COR-L47 (cell line): ENCODE data around the gene IER5L.

Experiments
- DNase-seq: peaks from one replicate; lab custom pipeline; 2025; lab: John Stamatoyannopoulos, UW

Gene IER5L

DNA sequence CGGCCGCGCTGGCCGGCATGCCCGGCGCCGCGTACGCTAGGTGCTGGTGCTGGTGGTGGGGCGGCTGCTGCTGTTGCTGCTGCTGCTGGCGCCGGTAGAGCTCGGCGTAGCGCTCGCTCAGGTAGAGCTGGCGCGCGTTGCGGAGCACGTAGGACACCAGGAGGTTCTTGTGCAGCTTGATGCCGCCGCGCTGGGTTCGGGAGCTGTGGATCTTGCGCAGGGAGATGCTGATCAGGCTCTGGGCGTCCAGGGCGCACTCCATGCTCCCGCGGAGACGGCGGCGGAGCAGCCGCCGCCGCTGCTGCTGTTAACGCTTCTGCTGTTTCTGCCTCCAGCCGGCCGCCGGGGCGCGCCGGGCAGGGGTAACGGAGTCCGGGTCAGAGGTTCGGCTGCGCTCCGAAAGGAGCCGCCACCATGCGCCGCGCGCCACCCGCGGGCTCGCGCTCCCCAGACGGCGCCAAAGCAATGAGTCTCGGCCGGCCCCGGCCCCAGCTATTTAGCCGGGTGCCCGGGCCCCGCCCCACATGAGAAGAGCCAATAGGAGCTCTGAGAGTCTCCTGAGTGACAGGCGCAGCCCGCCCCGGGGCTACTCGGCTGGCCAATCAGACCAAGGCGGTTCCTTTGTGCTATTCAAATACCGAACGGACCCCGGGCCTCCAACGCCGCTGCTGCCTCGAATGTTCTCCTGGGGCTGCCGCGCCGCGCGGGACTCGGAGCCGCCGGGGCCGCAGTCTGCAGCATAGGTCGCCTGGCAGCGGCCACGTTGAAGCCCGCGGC lies at the start of gene IER5L:
Gene IER5L, minus strand, starts transcription at position 471 of the 777 bp plus-strand sequence. Its CDS starts 209 bp downstream, at position 262.
- peak; percentile 94 for DNase-seq

GRCh38 chr9:129227843-129228189 lies 49.8 kb upstream of the IER5L start:
- no peak for DNase-seq

DNA sequence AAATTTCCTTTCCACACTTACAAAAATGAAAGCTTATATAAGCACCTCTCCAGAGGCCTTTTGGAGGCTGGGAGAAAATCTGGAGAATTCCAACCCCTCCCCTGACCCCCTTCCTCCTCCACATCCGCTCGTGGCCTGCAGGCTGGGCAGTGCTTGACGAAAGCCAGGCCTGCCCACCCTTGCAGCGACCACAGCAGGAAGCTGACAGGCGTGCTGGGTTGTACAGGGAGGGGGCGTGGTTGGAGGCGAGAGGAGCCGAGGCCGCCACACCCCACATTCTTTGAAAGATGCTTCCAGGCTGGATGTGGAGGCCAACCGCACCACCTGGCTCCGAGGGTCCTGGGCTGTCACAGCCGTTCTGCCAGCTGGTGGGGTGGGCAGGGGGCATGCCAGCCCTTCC lies 47.8 kb upstream of the IER5L start:
- DNase-seq: no peak

GRCh38 chr9:129225490-129225778 lies 47.4 kb upstream of the IER5L start:
- DNase-seq: no peak

- DNase-seq: no peak
Measured at GRCh38 chr9:129224618-129225489, 46.8 kb upstream of the IER5L start.

- DNase-seq: no peak
Measured at GRCh38 chr9:129223551-129224208, 45.6 kb upstream of the IER5L start.

DNA sequence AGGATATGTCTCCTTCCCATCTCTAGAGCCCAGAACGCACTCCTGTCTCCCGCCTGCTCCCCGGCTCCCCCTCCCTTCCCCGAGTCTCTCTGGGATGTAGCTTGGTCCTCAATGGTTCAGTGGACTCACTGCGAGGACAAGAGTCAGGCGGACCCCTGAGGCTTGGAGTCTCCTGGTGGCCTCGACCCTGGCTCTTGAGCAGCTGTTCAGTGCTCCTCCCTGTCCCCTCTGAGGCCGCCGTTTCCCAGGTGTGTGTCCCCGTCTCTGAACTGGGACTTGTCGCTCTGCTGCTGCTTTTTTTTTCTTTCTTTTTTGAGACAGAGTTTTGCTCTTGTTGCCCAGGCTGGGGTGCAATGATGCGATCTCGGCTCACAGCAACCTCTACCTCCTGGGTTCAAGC lies 44.8 kb upstream of the IER5L start:
- DNase-seq: no peak

DNA sequence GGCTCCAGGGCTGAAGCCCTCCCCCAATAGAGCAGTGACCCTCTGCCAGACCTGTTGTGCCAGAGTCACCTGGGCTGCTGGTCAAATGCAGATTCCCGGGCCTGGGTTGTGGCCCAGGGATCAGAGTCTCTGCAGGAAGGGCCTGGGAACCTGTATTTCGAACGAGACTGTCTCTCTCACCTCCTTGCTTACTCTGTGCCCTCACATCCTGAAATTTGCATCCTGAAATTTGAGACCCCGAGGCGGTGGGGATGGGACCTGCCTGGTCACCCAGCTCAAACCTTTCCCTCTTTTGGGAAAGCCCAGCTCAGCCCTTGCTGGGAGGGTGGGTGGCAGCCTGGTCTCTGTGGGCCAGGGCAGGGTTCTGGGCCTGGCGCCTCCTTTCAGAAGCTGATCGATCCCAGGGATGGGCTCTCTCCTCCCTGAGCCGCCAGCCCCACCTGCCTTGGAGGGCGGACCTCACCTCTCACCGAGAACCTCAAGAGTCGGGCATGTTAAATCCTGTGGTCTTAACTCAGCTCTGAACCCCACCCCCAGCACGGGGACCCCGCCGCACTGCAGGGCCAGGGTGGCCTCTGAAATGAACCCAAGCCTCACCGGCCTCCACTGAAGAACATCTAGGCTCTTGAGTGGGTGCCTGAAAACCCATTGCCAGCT lies 44.0 kb upstream of the IER5L start:
- DNase-seq: no peak

DNA sequence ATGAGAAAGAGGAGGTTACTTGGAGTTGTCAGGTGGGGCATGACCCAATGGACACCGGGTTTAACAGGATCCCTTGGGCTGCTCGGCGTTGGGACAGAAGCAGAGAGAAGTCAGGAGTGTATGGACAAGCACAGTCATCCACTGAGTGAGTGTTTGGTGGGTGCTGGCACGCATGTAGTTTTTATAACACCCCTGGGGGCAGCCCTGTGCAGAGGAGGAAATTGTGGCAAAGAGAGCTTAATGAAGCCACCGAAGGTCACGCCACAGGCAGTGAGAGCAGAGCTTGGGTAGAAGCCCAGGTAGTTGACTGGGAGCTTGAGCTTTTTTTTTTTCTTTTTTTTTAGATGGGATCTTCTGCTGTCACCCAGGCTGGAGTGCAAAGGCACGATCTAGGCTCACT lies 43.2 kb upstream of the IER5L start:
- no peak for DNase-seq

DNA sequence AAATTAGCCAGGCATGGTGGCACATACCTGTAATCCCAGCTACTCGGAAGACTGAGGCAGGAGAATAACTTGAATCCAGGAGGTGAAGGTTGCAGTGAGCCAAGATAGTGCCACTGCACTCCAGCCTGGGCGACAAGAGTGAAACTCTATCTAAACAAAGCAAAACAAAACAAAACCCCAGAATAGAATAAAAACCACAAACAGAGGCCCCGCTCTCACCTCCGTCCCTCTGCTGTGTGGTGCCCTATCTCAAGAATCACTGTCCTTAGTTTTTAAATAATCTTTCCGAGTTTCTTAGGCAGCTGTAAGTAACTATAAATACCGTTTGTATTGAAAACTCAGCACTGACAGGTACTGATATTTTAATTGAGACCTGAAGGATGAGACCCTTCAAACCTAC lies 42.7 kb upstream of the IER5L start:
- DNase-seq: no peak

DNA sequence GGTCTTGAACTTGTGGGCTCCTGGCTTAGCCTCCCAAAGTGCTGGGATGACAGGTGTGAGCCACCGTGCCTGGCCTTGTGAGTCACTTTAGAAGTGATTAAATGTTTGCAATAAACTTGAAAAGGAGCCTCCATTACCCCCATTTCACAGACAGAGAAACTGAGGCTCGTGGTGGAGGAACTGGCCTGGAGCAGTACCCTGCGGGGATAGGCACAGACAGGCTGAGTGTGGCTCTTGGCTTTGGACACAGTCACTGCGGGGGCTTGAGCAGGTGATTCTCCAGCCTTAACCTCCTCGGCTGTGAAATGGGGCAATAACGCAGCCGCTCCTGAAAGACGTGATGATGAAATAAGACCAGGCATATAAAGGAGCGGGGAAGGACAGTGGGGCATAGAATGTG lies 40.9 kb upstream of the IER5L start:
- no peak for DNase-seq

DNA sequence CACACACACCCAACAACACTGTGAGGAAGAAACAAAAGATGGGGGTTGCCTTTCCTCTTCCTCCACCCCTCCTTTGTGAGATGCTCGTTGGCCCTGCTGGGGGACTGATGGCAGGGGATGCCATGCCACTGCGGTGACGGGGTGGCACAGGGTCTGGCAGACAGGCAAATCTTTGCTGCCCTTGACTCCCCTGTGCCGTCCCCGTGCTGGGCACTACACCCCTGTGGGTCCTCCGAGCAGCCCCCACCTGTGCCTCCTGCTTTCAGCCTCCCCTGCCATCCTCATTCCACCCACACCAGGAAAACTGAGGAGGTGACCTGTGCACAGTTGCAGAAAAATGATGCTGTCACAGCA lies 40.2 kb upstream of the IER5L start:
- no peak for DNase-seq

DNA sequence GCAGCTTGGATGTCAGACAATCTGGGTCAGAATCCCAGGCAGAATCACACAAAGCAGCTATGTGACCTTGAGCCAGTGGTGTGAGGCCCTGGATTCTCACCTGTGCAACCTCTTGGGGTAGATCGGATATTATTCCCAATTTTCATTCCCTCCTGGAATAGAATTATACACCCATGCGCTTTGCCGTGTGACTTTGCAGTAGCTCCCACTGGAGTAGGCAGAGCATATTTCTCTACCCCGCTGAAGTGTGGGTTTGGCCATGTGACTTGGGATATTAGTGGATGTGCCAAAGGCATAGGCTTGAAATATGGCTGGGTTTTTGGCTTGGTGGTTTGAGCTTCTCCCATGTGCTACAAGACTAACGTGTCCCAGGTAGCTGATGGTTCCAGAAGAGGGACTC lies 35.5 kb upstream of the IER5L start:
- DNase-seq: no peak

DNA sequence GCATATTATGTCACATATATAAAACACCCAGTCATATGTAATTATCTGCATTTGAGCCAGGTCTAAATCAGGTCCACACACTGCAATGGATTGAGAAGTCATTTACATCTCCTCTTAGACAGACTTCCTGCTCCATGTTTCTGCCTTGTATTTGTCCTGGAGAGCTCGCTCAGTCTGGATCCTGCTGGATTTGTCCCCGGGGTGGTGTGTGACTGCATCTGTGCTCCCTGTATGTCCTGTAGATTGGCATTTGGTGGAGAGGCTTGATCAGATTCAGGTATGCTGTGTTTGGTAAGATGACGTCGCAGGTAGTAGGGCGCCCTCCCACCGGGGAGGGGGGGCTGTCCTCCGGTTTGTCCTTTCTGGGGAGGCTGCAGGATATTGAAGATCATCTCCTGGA lies 33.6 kb upstream of the IER5L start:
- DNase-seq: no peak

DNA sequence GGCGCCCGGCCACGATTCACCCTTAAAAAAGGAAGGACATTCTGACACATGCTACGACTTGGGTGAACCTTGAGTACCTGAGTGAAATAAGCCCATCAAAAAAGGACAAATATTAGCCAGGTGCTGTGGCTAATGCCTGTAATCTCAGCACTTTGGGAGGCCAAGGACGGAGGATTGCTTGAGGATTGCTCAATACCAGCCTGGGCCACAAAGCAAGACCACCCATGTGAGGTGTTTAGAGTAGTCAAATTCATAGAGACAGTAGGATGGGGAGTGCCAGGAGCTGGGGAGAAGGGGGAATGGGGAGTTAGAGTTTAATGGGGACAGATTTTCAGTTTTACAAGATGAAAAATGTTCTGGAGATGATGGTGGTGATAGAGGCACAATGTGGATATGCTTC lies 32.1 kb upstream of the IER5L start:
- no peak for DNase-seq

DNA sequence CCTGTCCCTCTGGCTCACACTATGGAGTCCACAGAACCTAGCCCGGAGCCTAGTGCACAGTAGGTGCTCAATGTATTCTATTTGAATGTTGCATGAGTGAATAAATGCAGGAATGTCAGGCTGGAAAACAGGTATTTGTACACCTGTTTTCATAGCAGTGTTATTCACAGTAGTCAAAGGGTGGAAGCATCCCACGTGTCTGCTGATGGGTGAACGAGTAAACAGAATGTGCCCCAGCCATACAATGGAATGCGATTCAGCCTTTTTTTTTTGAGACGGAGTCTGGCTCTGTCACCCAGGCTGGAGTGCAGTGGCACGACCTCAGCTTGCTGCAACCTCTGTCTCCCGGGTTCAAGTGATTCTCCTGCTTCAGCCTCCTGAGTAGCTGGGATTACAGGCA lies 31.5 kb upstream of the IER5L start:
- DNase-seq: no peak

DNA sequence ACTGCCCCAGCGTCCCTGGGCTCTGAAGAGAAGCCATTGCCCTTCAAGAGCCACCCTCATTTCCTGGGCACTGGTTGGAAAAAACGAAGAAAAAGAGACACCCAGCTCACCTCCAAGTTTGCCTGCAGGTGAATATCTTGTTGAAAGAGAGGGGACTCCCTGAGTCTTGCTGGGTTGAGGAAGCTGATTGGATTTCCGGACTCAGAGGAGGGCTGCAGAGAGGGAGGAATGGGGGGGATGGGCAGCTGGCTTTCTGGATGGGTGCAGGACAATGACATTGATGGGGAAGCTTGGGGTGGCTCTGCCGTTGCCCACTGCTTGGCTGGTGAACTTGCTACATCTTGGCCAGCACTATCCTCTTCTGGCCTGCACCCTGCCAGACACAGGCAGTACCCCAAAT lies 31.0 kb upstream of the IER5L start:
- no peak for DNase-seq

DNA sequence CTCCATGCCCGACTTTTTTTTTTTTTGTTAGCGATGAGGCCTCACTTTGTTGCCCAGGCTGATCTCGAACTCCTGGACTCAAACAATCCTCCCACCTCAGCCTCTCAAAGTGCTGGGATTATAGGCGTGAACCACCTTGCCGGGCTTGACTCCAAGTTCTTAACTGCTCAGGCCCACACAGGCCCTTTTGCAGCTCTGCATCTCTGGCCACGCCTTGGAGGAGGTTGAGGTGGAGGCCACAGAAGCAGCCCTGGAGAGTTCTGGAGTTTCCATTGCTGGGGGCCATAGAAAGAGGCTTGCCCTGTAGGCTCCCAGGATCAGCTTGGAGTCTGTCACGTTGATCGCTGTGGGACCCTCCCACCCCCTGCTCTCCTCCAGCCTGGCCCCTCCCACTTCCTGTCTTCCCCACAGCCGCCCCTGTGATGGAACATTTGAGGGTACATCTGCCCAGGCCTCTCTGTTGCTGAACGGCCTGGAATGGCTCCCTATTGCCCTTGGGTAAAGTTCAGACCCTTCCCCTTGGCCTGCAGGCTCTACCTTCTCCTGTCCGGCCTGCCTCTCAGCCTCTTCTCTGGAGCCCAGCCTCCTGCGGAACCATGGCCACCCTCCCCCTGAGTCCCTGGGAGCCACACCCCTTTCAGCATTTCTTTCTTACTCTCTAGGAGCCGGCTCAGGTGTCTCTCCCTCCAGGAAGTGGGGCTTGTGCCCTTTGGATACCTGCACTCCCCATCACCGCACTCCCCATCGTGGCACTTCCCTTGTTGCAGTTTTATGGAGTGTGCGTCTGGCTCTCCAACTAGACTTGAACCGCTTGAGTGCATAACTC lies 30.4 kb upstream of the IER5L start:
- no peak for DNase-seq

DNA sequence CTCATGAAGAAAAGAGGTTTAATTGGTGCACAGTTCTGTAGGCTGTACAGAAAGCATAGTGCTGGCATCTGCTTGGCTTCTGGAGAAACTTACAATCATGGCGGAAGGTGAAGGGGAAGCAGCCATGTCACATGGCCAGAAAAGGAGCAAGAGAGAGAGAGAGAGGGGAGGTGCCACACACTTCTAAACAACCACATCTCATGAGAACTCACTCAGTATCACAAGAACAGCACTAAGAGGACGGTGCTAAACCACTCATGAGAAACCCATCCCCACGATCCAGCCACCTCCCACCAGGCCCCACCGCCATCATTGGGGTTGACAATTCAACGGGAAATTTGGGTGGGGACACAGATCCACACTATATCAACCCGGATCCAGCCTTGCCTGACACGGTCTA lies 28.8 kb upstream of the IER5L start:
- DNase-seq: no peak

DNA sequence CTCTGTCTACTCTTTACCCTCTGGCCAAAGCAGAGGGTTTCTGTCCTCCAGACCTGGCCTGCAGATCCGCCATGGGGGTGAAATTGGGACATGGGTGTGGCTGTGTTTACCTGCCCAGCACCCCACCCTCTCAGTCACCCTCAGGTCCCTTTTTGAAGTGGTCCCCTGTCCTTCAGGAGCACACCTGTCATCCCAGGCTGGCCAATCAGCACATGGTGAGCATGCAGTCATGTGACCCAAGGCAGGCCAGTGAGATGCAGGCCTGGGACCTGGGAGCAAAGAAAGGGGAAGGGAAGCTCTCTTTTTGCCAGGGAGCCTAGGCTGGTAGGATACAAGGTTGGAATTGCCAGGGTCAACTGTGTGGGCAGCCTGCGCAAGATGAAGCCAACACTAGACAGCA lies 28.3 kb upstream of the IER5L start:
- no peak for DNase-seq

GRCh38 chr9:129204840-129205239 lies 26.8 kb upstream of the IER5L start:
- no peak for DNase-seq

- no peak for DNase-seq
Measured at GRCh38 chr9:129203556-129203909, 25.5 kb upstream of the IER5L start.
